ENCODE data around the gene PPP1R9B.

The PPP1R9B gene

GRCh38 chr17:50177476-50177875 lies 27.0 kb upstream of the PPP1R9B start:
- no peak for DNase-seq (ENCODE audit: extremely low read depth, low read depth)
- H3K4me3 ChIP-seq (replicated peaks; ENCODE audit: low read depth, low read length), result no peak overlapping the region
- TF ChIP-seq CTCF (IDR thresholded peaks at IDR 0.05; ENCODE audit: low read depth, low read length, missing control alignments), result no peak

GRCh38 chr17:50176559-50177357 lies 26.3 kb upstream of the PPP1R9B start:
- H3K4me3 ChIP-seq (replicated peaks; ENCODE audit: low read depth, low read length), result no peak overlapping the region
- no peak for DNase-seq (ENCODE audit: extremely low read depth, low read depth)
- no peak for TF ChIP-seq CTCF (IDR thresholded peaks at IDR 0.05; ENCODE audit: low read depth, low read length, missing control alignments)

GRCh38 chr17:50175035-50175807 lies 24.7 kb upstream of the PPP1R9B start:
- no peak overlapping the region for H3K4me3 ChIP-seq (replicated peaks; ENCODE audit: low read depth, low read length)
- DNase-seq (ENCODE audit: extremely low read depth, low read depth), result no peak

GRCh38 chr17:50174444-50174843 lies 24.0 kb upstream of the PPP1R9B start:
- H3K4me3 ChIP-seq (replicated peaks; ENCODE audit: low read depth, low read length), result no peak overlapping the region
- no peak for TF ChIP-seq CTCF (IDR thresholded peaks at IDR 0.05; ENCODE audit: low read depth, low read length, missing control alignments)
- DNase-seq (ENCODE audit: extremely low read depth, low read depth), result no peak

More at GRCh38 chr17:50175035-50175807, 24.7 kb upstream of the PPP1R9B start:
- TF ChIP-seq CTCF (IDR thresholded peaks at IDR 0.05; ENCODE audit: low read depth, low read length, missing control alignments), result no peak

GRCh38 chr17:50173335-50173941 lies 23.0 kb upstream of the PPP1R9B start:
- peak; percentile 73 for DNase-seq (ENCODE audit: extremely low read depth, low read depth)
- TF ChIP-seq CTCF (IDR thresholded peaks at IDR 0.05; ENCODE audit: low read depth, low read length, missing control alignments), result no peak
- H3K4me3 ChIP-seq (replicated peaks; ENCODE audit: low read depth, low read length), result no peak overlapping the region

GRCh38 chr17:50172936-50173334 lies 22.5 kb upstream of the PPP1R9B start:
- H3K4me3 ChIP-seq (replicated peaks; ENCODE audit: low read depth, low read length), result no peak overlapping the region
- no peak for TF ChIP-seq CTCF (IDR thresholded peaks at IDR 0.05; ENCODE audit: low read depth, low read length, missing control alignments)
- no peak for DNase-seq (ENCODE audit: extremely low read depth, low read depth)
